ENCODE results near the gene PPIE. TPM values are rescaled to one million over a fixed set of nuclear protein-coding genes. Genes with fewer than 3 reads are reported as not detected.
"Not testable (repeated sequence)": the region's sequence is repeated elsewhere in the genome, so short reads cannot be mapped to it uniquely, and the experiment has no call there.

The PPIE gene
- total RNA-seq, 1 experiment from 2014 or later, result 68.4 TPM

GRCh38 chr1:39777896-39778295, 39.2 kb downstream of the PPIE start:
- not testable (repeated sequence) for DNase-seq (ENCODE audit: low read depth)

GRCh38 chr1:39778463-39779099, 39.9 kb downstream of the PPIE start:
- DNase-seq (ENCODE audit: low read depth), result not testable (repeated sequence)

- DNase-seq (ENCODE audit: low read depth), result no peak
Observed at GRCh38 chr1:39779137-39779536, 40.5 kb downstream of the PPIE start.

- no peak for DNase-seq (ENCODE audit: low read depth)
Observed at GRCh38 chr1:39779821-39780220, 41.1 kb downstream of the PPIE start.

GRCh38 chr1:39781349-39781715, 42.6 kb downstream of the PPIE start:
- no peak for DNase-seq (ENCODE audit: low read depth)

- DNase-seq (ENCODE audit: low read depth), result no peak
Observed at GRCh38 chr1:39782103-39782502, 43.4 kb downstream of the PPIE start.

GRCh38 chr1:39782685-39783084, 44.0 kb downstream of the PPIE start:
- DNase-seq (ENCODE audit: low read depth), result not testable (repeated sequence)

- DNase-seq (ENCODE audit: low read depth), result not testable (repeated sequence)
Observed at GRCh38 chr1:39786303-39787107, 47.8 kb downstream of the PPIE start.

- DNase-seq (ENCODE audit: low read depth), result not testable (repeated sequence)
Observed at GRCh38 chr1:39787108-39787375, 48.4 kb downstream of the PPIE start.

- DNase-seq (ENCODE audit: low read depth), result no peak
Observed at GRCh38 chr1:39787468-39787867, 48.8 kb downstream of the PPIE start.

- not testable (repeated sequence) for DNase-seq (ENCODE audit: low read depth)
Observed at GRCh38 chr1:39787964-39788363, 49.3 kb downstream of the PPIE start.

GRCh38 chr1:39788426-39788757, 49.7 kb downstream of the PPIE start:
- DNase-seq (ENCODE audit: low read depth), result no peak

GRCh38 chr1:39788758-39789570, 50.3 kb downstream of the PPIE start, which contains the start of gene BMP8B:
Gene BMP8B, minus strand, starts transcription at chr1:39788865. Its CDS starts 380 bp downstream, at chr1:39788485.
- DNase-seq (ENCODE audit: low read depth), result peak; percentile 50

- DNase-seq (ENCODE audit: low read depth), result no peak
Observed at GRCh38 chr1:39789571-39790110, 51.0 kb downstream of the PPIE start.

GRCh38 chr1:39791838-39792237, 53.2 kb downstream of the PPIE start:
- DNase-seq (ENCODE audit: low read depth), result no peak

- no peak for DNase-seq (ENCODE audit: low read depth)
Observed at GRCh38 chr1:39795651-39796050, 57.0 kb downstream of the PPIE start.

GRCh38 chr1:39798859-39799769, 60.4 kb downstream of the PPIE start:
- peak; percentile 74 for DNase-seq (ENCODE audit: low read depth)

- DNase-seq (ENCODE audit: low read depth), result peak; percentile 87
Observed at GRCh38 chr1:39799770-39800470, 61.2 kb downstream of the PPIE start.

GRCh38 chr1:39800471-39800835, 61.8 kb downstream of the PPIE start:
- DNase-seq (ENCODE audit: low read depth), result no peak

GRCh38 chr1:39802496-39803260, 64.0 kb downstream of the PPIE start:
- DNase-seq (ENCODE audit: low read depth), result no peak

Data from M059J (cell line).